Measurements from ENCODE around the gene MAN1A1.

The MAN1A1 gene

DNA sequence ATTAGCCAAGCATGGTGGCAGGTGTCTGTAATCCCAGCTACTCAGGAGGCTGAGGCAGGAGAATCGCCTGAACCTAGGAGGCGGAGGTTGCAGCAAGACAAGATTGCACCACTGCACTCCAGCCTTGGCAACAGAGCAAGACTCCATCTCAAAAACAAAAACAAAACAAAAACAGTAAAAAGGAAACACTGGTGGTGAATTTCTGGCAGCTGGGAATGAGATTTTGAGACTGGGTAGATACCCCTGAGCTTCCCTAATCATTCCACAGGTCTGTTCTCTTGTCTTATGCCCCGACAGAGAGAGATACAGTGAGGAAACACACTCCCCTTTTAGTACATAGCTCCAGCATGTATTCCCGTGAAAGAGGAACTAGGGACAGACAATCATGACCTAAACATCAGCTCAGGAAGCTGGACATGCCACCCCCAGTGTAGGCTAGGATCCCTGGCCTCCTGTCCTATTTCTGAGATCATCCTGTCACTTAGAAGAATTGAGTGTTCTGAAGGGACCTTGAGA lies 9.6 kb downstream of the MAN1A1 start:
- Histone ChIP-seq H3K27me3 (ENCODE audit: insufficient read depth, poor library complexity, severe bottlenecking) (peaks cover 11% of the 10 kb centered on the region), H3K27ac (replicated peaks) (no peak overlapping the region)
- TF ChIP-seq POLR2AphosphoS5 (IDR thresholded peaks at IDR 0.05; ENCODE audit: low read depth) (no peak), CTCF (IDR thresholded peaks at IDR 0.05; ENCODE audit: insufficient read depth, low read length) (no peak), GABPA (IDR thresholded peaks at IDR 0.05; ENCODE audit: low read depth) (no peak), REST (IDR thresholded peaks at IDR 0.05; ENCODE audit: insufficient replicate concordance, low read depth) (no peak), SPI1 (IDR thresholded peaks at IDR 0.05; ENCODE audit: borderline replicate concordance, low read depth) (no peak)

DNA sequence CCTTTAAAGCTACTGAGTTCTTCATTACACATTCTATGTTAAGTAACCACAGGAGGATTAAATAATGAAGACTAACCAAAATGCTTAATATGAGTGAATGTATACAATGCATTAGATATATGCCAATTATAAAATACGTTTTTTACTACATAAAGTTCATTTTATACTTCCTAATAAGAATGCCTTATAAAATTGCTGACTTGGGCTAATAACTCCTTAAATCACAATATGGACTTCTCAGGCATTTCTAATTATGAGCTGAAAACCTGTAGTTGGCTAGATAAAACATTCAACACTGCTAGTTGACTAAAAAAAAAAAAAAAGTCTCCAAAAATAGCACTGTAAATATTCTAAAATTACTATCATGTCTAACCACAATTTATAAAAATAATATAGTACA lies 11.8 kb downstream of the MAN1A1 start:
- no peak overlapping the region for H3K27ac ChIP-seq (replicated peaks)
- DNase-seq (ENCODE audit: low read depth in 1 of 2, low spot score in 1 of 2), result no peak
- H3K27me3 ChIP-seq (ENCODE audit: insufficient read depth, poor library complexity, severe bottlenecking), result peaks cover 9% of the 10 kb centered on the region
- H3K4me3 ChIP-seq (replicated peaks; ENCODE audit: insufficient read depth, low read length), result no peak overlapping the region
- TF ChIP-seq GABPA (IDR thresholded peaks at IDR 0.05; ENCODE audit: low read depth) (no peak), CTCF (IDR thresholded peaks at IDR 0.05; ENCODE audit: insufficient read depth, low read length) (no peak), REST (IDR thresholded peaks at IDR 0.05; ENCODE audit: insufficient replicate concordance, low read depth) (no peak), POLR2AphosphoS5 (IDR thresholded peaks at IDR 0.05; ENCODE audit: low read depth) (no peak), SPI1 (IDR thresholded peaks at IDR 0.05; ENCODE audit: borderline replicate concordance, low read depth) (no peak)

More for the DNA sequence above, 9.6 kb downstream of the MAN1A1 start:
- H3K4me3 ChIP-seq (replicated peaks; ENCODE audit: insufficient read depth, low read length), result no peak overlapping the region
- DNase-seq (ENCODE audit: low read depth in 1 of 2, low spot score in 1 of 2), result no peak

- TF ChIP-seq REST (IDR thresholded peaks at IDR 0.05; ENCODE audit: insufficient replicate concordance, low read depth), result no peak
- TF ChIP-seq POLR2AphosphoS5 (IDR thresholded peaks at IDR 0.05; ENCODE audit: low read depth), result no peak
- no peak for TF ChIP-seq GABPA (IDR thresholded peaks at IDR 0.05; ENCODE audit: low read depth)
- H3K4me3 ChIP-seq (replicated peaks; ENCODE audit: insufficient read depth, low read length), result no peak overlapping the region
Observed at GRCh38 chr6:119337252-119337651, 12.3 kb downstream of the MAN1A1 start.

More at GRCh38 chr6:119337252-119337651, 12.3 kb downstream of the MAN1A1 start:
- DNase-seq (ENCODE audit: low read depth in 1 of 2, low spot score in 1 of 2), result no peak
- Histone ChIP-seq H3K27me3 (ENCODE audit: insufficient read depth, poor library complexity, severe bottlenecking) (peaks cover 9% of the 10 kb centered on the region), H3K27ac (replicated peaks) (no peak overlapping the region)

All from HL-60 (cell line).